Measurements from ENCODE around the gene HENMT1. TPM values are rescaled to one million over a fixed set of nuclear protein-coding genes. Genes with fewer than 3 reads are reported as not detected.
"Not testable (repeated sequence)": the region's sequence is repeated elsewhere in the genome, so short reads cannot be mapped to it uniquely, and the experiment has no call there.

The HENMT1 gene
- 15.1 TPM for total RNA-seq

GRCh38 chr1:108661030-108661609, at the start of gene HENMT1:
Gene HENMT1 (minus strand): TSS chr1:108661093. CDS start chr1:108659884, 1,209 bp downstream.
- peak; percentile 89 for DNase-seq

GRCh38 chr1:108708691-108709660, 48.1 kb upstream of the HENMT1 start:
- no peak for DNase-seq

GRCh38 chr1:108706643-108707042, 45.8 kb upstream of the HENMT1 start:
- no peak for DNase-seq

- DNase-seq: no peak
Measured at GRCh38 chr1:108704496-108704895, 43.6 kb upstream of the HENMT1 start.

GRCh38 chr1:108703939-108704338, 43.0 kb upstream of the HENMT1 start:
- DNase-seq: no peak

- not testable (repeated sequence) for DNase-seq
Measured at GRCh38 chr1:108702109-108702508, 41.2 kb upstream of the HENMT1 start.

GRCh38 chr1:108701176-108701849, 40.4 kb upstream of the HENMT1 start:
- no peak for DNase-seq

- no peak for DNase-seq
Measured at GRCh38 chr1:108699375-108700332, 38.8 kb upstream of the HENMT1 start.

- DNase-seq: no peak
Measured at GRCh38 chr1:108695535-108695934, 34.6 kb upstream of the HENMT1 start.

- peak; percentile 82 for DNase-seq
Measured at GRCh38 chr1:108692724-108693655, 32.1 kb upstream of the HENMT1 start.

- DNase-seq: peak; percentile 98
Measured at GRCh38 chr1:108691942-108692723, 31.2 kb upstream of the HENMT1 start, which contains the start of gene PRPF38B. Gene PRPF38B (plus strand): TSS chr1:108692310. CDS start chr1:108692592, 282 bp downstream.

- DNase-seq: no peak
Measured at GRCh38 chr1:108691128-108691941, 30.4 kb upstream of the HENMT1 start.

- DNase-seq: no peak
Measured at GRCh38 chr1:108686614-108687313, 25.9 kb upstream of the HENMT1 start.

GRCh38 chr1:108685529-108685928, 24.6 kb upstream of the HENMT1 start:
- DNase-seq: no peak

GRCh38 chr1:108681701-108682100, 20.8 kb upstream of the HENMT1 start:
- not testable (repeated sequence) for DNase-seq

- DNase-seq: no peak
Measured at GRCh38 chr1:108679586-108680213, 18.8 kb upstream of the HENMT1 start.

GRCh38 chr1:108678706-108679105, 17.8 kb upstream of the HENMT1 start:
- no peak for DNase-seq
